GM15510 (cell line): ENCODE data around the gene IRF4.

Experiments used
- POLR2A ChIP-seq: IDR thresholded peaks from 3 replicates; pipeline ENCODE4 v1.6.1; 2011; ENCODE audit warnings: borderline replicate concordance; ENCODE audit not compliant: insufficient read length; ENCODE audit errors: extremely low read depth

IRF4 gene

GRCh38 chr6:452301-453067, 60.9 kb downstream of the IRF4 start:
- TF ChIP-seq POLR2A, result no peak

- no peak for TF ChIP-seq POLR2A
These were observed 61.6 kb downstream of the IRF4 start for GRCh38 chr6:453152-453551.

DNA sequence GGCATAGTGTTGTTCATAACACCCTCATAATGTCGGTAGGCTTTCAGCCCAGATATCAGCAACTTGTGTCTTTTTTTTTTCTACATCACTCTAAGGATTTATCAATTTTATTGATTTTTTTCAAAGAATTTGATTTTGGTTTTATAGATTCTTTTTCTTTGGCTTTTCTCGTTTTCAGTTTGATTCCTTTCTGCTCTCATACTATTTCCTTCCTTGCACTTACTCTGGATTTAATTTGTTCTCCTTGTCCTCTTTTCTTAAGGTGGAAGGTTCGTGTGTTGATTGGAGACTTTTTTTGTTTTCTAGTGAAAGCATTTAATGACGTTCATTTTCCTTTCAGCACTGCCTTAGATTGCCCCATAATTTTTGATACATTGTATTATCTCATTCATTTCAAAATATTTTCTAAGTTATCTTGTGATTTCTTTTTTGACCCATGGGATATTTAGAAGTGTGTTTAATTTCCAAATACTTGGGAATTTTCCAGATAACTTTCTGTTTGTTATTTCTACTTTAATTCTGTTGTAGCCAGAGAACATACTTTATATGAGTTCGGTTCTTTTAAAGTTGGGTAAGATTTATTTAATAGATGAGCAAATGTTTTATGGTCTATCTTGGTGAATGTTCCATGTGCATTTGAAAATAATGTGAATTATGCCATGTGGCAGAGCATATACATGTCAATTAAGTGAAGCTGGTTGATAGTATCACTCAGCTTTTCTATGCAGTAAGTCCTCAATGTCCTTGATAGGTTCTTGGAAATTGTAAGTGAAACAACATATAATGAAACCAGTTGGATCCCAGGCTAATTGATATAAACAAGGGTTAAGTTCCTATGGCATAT, 62.8 kb downstream of the IRF4 start:
- TF ChIP-seq POLR2A, result no peak

GRCh38 chr6:455006-455585, 63.5 kb downstream of the IRF4 start:
- no peak for TF ChIP-seq POLR2A

DNA sequence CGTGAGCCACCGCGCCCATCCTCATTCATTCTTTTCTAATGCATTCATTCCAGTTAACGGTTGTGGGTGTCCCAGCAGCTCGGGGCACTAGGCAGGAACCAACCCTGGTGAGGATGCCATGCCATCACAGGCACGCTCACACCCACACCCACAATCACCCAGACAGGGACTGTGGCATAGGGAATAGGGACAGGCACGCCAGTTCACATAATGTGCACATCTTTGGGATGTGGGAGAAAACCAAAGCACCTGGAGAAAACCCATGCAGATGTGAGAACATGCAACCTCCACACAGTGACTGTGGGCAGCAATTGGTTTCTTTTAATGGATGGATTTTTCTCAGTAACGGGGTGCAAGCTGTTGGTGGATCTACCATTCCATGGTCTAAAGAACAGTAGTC, 64.3 kb downstream of the IRF4 start:
- TF ChIP-seq POLR2A, result no peak

GRCh38 chr6:456358-456867, 64.9 kb downstream of the IRF4 start:
- no peak for TF ChIP-seq POLR2A

GRCh38 chr6:456887-457286, 65.3 kb downstream of the IRF4 start:
- TF ChIP-seq POLR2A, result no peak
